ENCODE measurements around the gene TMEM43.

The TMEM43 gene

GRCh38 chr3:14150078-14150477 lies 25.2 kb downstream of the TMEM43 start:
- Mint-ChIP-seq H3K9me3 (no peaks in the 10 kb centered on the region), H3K36me3 (ENCODE audit: low read depth) (peaks cover 48% of the 10 kb centered on the region), H3K27ac (no peak overlapping the region), H3K4me3 (no peak overlapping the region), H3K27me3 (ENCODE audit: low read depth, poor library complexity) (no peaks in the 10 kb centered on the region), H3K4me1 (peaks cover 9% of the 10 kb centered on the region)
- no peak for TF ChIP-seq CTCF (IDR thresholded peaks at IDR 0.05)
- no peak for DNase-seq

- H3K27ac Mint-ChIP-seq = peak overlapping the region; percentile 94
- no peak for DNase-seq
- no peaks in the 10 kb centered on the region for H3K27me3 Mint-ChIP-seq (ENCODE audit: low read depth, poor library complexity)
- H3K36me3 Mint-ChIP-seq (ENCODE audit: low read depth) = peaks cover 48% of the 10 kb centered on the region
- H3K4me3 Mint-ChIP-seq = no peak overlapping the region
- no peaks in the 10 kb centered on the region for H3K9me3 Mint-ChIP-seq
- peaks cover 6% of the 10 kb centered on the region for H3K4me1 Mint-ChIP-seq
- no peak for TF ChIP-seq CTCF (IDR thresholded peaks at IDR 0.05)
These were observed 25.8 kb downstream of the TMEM43 start for GRCh38 chr3:14150491-14151230.

- DNase-seq = no peak
- TF ChIP-seq CTCF (IDR thresholded peaks at IDR 0.05) = no peak
- no peaks in the 10 kb centered on the region for H3K4me1 Mint-ChIP-seq
- no peaks in the 10 kb centered on the region for H3K27me3 Mint-ChIP-seq (ENCODE audit: low read depth, poor library complexity)
- H3K36me3 Mint-ChIP-seq (ENCODE audit: low read depth) = peaks cover 53% of the 10 kb centered on the region
- H3K4me3 Mint-ChIP-seq = no peak overlapping the region
- no peak overlapping the region for H3K27ac Mint-ChIP-seq
- no peaks in the 10 kb centered on the region for H3K9me3 Mint-ChIP-seq
These were observed 26.7 kb downstream of the TMEM43 start for GRCh38 chr3:14151471-14152083.

- no peak overlapping the region for H3K27ac Mint-ChIP-seq
These were observed 27.5 kb downstream of the TMEM43 start for GRCh38 chr3:14152233-14152962.

GRCh38 chr3:14152963-14153355 lies 28.1 kb downstream of the TMEM43 start:
- H3K9me3 Mint-ChIP-seq = no peaks in the 10 kb centered on the region
- TF ChIP-seq CTCF (IDR thresholded peaks at IDR 0.05) = no peak
- H3K27ac Mint-ChIP-seq = no peak overlapping the region
- H3K4me1 Mint-ChIP-seq = no peaks in the 10 kb centered on the region
- H3K4me3 Mint-ChIP-seq = no peak overlapping the region
- peaks cover 58% of the 10 kb centered on the region for H3K36me3 Mint-ChIP-seq (ENCODE audit: low read depth)
- H3K27me3 Mint-ChIP-seq (ENCODE audit: low read depth, poor library complexity) = no peaks in the 10 kb centered on the region
- no peak for DNase-seq

More at GRCh38 chr3:14152233-14152962, 27.5 kb downstream of the TMEM43 start:
- H3K4me3 Mint-ChIP-seq = no peak overlapping the region
- H3K36me3 Mint-ChIP-seq (ENCODE audit: low read depth) = peaks cover 53% of the 10 kb centered on the region
- no peaks in the 10 kb centered on the region for H3K4me1 Mint-ChIP-seq
- no peak for DNase-seq
- no peaks in the 10 kb centered on the region for H3K27me3 Mint-ChIP-seq (ENCODE audit: low read depth, poor library complexity)
- no peaks in the 10 kb centered on the region for H3K9me3 Mint-ChIP-seq
- no peak for TF ChIP-seq CTCF (IDR thresholded peaks at IDR 0.05)
